DMS114 treated with DMSO at 0.1 percent for 48 hours (cell line): ENCODE data around the gene ALAS1.
"Not testable (repeated sequence)": the region's sequence is repeated elsewhere in the genome, so short reads cannot be mapped to it uniquely, and the experiment has no call there.

Experiments
- DNase-seq: peaks from one replicate; lab custom pipeline; 2025; ENCODE audit not compliant: unreplicated experiment; lab: John Stamatoyannopoulos, UW

Gene ALAS1

DNA sequence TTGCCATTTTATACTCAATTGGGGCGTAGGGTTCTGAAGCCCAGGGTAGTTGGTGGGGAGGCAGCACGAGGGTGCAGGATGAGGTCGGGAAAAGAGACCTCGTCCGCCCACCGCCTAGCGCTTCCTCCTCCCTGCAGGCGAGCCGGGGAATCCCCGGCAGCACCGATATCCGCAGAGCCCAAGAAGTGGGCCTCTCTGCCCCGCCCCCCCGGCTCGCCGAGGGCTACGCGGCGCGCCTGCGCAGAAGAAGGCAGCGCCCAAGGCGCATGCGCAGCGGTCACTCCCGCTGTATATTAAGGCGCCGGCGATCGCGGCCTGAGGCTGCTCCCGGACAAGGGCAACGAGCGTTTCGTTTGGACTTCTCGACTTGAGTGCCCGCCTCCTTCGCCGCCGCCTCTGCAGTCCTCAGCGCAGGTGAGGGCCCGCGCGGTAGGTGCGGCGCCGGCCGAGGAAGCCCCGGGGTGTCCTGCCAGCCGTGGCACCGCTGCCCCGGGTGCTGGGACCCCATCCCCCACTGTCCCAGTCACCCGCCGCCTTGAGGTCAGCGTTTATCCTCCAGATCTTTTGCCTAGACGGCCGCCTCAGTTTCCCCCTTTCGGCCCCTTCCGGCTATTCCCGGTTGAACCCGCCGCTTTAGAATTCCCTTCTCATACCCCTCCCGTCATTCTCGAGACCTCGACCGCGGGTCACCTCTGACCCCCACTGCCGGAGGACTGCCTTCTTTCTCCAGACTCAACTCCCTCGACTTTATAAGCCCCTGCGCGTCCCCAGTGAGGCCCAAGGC lies at the start of gene ALAS1:
Gene ALAS1, plus strand, starts transcription at position 319 of the 784 bp plus-strand sequence. CDS start 1,082 bp downstream, outside the sequence.
- peak; percentile 71 for DNase-seq

DNA sequence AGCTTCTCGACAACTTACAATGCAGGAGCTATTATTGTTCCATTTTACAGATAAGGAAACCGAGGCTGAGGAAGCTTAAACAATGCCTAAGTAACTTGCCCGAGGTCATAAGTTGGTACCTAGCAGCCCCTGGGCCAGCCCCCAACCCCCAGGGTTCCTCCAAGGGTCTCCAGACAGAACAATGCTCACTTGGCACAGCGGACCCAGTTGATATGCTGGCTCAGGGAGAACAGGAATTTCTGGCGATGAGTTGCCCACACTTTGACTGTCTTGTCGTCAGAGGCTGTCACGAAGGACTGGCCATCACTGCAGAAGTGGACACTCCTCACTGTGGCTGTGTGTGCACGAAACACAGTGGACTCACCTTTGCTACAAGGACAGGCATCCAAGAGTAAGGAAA lies 48.9 kb upstream of the ALAS1 start:
- no peak for DNase-seq

GRCh38 chr3:52149726-52150125 lies 48.2 kb upstream of the ALAS1 start:
- no peak for DNase-seq

GRCh38 chr3:52150357-52150756 lies 47.6 kb upstream of the ALAS1 start:
- no peak for DNase-seq

DNA sequence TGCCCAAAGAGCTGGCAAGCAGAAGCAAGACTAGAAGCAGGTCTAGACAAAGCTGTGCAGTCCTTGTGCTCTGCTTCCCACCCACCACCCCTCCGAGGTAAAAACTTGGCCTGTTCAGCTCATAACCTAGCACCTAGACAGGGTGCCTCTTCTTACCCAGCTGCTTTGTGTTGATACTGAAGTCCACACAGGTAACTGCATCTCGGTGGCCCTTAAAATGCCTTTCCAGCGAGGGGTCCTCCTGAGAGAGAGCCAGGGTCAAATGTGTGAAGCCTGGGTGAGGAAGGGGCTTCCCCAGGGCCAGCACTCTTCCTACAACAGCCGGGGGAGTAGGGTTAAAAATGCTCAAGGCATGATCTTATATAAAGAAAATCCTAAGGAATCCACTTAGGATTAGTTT lies 47.1 kb upstream of the ALAS1 start:
- no peak for DNase-seq

DNA sequence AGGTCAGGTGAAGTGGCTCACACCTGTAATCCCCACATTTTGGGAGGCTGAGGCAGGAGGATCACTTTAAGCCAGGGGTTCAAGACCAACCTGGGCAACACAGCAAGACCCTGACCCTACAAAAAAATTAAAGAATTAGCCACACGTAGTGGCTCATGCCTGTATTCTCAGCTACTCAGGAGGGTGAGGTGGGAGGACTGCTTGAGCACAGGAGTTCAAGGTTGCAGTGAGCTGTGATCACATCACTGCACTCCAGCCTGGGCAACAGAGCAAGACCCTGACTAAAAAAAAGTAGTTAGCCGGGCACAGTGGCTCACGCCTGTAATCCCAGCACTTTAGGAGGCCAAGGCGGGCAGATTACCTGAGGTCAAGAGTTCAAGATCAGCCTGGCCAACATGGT lies 46.0 kb upstream of the ALAS1 start:
- DNase-seq: not testable (repeated sequence)

- DNase-seq: peak; percentile 11
These were observed 44.4 kb upstream of the ALAS1 start for GRCh38 chr3:52153389-52154096.

GRCh38 chr3:52154135-52155094 lies 43.5 kb upstream of the ALAS1 start, which contains the start of gene POC1A:
Gene POC1A, minus strand, starts transcription at chr3:52154423. Its CDS starts 51 bp downstream, at chr3:52154372.
- peak; percentile 96 for DNase-seq

DNA sequence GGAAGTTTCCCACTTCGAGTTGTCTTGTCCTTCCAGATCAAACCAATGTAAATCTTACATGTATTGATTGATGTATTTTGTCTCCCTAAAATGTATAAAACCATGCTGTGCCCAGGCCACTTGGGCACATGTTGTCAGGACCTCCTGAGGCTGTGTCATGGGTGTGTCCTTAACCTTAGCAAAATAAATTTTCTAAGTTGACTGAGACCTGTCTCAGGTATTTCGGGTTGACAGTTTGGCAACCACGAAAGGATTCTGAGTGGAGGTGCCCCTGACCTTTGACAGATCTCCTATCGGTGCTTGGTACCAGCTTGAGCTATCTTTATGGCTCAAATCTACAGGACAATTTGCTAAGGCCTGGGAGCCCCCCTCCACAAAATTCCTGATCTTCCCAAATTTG lies 42.0 kb upstream of the ALAS1 start:
- DNase-seq: no peak

- no peak for DNase-seq
These were observed 38.5 kb upstream of the ALAS1 start for GRCh38 chr3:52159503-52159902.

DNA sequence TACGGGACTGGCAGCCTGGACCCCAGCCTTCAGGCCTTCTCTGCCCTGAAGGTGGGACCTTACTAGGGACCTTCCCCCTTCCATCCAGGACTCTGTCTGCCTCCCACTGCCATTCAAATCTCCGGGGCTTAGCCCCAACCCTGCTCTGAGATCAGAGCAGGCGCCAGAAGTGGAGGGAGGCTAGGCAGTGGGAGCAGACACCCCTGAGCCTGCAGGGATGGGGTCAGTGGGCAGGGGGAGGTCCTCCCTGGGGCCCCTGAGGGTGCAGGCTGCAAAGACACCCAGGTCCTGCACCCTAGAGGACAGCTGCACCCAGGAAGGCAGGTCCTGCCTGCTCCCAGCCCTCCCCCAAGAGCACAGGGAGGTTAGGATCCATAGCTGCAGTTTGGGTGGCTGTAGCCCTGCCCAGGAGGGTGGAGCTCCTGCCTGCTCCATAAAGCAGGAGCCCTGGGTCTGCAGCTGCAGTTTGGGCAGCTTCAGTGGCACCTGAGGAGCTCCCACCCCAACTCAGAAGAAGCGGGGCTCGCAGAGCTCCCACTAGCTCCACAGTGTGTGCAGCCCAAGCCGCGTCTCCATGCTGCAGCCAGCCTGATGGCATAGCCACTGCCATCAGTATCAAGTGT lies 35.6 kb upstream of the ALAS1 start:
- DNase-seq: no peak

GRCh38 chr3:52167240-52167639 lies 30.7 kb upstream of the ALAS1 start:
- DNase-seq: no peak

GRCh38 chr3:52170217-52170616 lies 27.7 kb upstream of the ALAS1 start:
- DNase-seq: not testable (repeated sequence)

DNA sequence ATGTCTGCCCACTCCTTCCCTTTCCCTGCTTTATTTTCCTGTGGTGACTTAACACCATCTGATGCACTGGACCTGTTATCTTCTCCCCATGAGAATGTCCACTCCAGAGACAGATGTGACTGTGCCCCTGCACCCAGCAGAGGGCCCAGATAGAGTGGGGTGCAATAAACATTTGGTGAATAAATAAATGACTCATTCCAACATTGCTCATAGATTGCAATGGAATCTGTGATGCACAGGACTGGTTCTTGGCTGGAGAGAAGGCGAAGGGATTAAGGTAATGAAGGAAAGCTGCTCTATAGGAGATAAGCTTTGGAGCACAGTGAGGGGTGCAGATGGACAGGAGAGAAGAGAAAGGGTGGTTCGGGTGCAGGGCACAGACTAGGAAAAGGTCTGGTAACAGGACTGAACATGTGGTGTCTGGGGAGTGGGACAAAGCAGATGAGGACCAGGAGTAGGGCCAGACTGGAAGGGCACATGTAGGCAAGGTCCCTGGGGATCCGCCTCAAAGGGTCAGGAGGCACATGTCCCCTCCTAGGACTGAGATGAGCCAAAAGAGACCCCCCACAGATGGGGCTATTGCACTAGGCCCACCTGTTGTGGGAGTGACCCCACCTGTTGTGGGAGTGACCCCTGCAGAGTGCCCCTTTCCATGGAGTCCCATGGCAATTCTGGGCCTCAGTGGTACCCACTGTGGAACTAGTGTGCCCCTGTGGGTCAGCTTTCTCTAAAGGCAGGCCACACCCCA lies 26.3 kb upstream of the ALAS1 start:
- DNase-seq: no peak

DNA sequence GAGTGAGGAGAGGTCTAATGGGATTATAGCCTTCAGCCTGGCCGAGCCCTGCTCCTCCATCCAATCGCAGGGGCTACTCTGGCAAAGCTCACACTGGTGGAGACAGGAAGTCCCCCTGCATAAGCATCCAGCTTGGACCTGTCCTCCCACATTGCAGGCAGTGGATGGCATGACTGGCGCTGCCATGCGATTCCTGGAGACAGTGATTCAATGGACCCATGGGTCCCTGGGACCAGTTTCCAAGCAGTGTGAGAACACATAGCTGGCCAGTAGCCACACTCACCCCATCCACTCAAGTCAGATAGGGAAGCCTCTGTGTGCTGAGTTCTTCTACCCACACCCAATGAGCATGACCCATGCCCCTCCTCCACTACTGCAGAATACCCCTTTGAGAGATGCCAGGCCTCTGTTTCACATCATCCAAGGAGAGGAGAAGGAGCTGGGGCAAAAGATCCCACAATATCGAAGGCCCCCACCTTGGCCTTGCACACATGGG lies 25.6 kb upstream of the ALAS1 start:
- no peak for DNase-seq

DNA sequence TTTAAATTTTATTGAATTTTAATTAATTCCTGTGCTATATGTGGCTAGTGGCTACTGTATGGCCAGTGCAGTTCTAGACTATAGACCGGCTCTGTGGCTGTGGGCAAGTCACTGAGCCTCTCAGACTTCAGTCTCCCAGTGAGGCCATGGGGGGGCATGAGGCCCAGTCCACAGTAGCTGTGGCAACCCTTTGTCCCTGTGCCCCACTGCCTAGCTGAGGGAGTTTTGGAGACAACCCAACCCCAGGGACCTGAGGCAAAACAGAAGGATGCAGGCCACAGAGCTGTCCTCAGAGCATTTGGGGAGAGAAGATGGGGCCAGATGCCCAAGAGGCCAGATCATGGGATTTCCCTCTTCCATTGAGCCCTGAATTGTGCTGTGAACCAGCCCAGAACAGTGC lies 24.9 kb upstream of the ALAS1 start:
- no peak for DNase-seq

DNA sequence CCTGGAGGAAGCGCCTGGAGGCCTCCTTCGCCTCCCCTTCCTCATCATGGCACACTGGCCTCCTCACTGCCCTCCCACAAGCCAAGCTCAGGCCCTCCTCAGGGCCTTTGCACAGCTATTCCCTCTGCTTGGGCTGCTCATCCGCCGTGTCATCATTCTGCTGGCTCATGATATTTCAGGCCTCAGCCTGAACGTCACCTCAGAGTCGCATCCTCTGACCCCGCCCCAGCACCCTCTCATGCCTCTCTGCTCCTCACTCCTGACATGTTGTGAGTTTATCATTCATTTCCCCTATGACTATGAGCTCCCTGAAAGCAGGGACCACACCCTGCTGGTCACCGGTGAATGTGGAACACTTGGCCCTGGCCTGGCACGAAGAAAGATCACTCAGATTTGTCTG lies 23.1 kb upstream of the ALAS1 start:
- no peak for DNase-seq

GRCh38 chr3:52175416-52176179 lies 22.4 kb upstream of the ALAS1 start:
- DNase-seq: no peak

DNA sequence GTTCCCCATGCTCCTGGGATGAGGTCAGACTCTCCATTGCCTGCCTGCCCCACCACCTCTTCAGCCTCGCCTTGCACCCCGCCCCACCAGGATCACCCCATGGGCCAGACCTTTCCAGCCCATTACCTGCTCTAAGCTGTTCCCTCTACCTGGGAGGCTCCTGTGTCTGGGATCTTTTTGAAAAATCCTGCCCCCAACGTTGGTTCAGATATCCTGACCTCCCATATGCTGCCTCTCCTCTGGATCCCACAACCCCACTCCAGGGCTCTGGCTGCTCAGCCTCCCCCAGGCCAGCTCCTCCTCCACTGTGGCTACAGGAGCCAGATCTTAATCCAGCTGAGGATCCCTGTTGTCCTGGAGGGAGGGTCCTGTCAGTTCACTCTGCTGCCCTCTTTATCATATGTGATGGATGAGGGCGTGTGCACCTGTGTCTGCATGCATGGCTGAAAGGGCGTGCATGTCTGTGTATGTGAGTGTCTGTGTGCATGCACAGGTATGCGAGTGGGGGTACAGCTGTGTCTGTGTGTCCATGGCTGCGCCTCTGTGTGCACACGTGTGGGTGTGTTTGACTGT lies 21.7 kb upstream of the ALAS1 start:
- DNase-seq: no peak
